ENCODE results near the gene KRT36. TPM values are rescaled to one million over a fixed set of nuclear protein-coding genes. Genes with fewer than 3 reads are reported as not detected.

Gene KRT36
- total and polyA plus RNA-seq, 8 donors = not detected

DNA sequence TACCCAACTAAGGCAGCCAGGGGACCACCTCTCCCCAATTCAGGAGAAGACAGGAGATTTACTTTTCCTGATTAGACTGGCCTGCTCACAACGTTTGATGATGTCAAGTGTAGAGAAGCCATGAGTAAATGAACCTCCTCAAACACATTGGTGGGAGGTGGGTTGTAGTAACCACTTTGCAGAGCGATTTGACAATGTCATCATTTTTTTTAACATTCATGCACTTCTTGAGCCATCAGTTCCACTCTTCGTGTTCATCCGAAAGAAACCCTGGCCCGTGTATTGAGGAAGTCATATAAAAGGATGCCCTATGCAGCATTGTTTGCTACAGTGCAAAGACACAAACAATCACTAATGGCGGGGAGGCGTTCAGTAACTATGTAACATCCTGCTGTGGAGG lies 43.9 kb upstream of the KRT36 start:
- TF ChIP-seq POLR2AphosphoS5 (IDR thresholded peaks at IDR 0.05) (no peak), EP300 (IDR thresholded peaks at IDR 0.05) (no peak), POLR2A (IDR thresholded peaks at IDR 0.05) (no peak)
- TF ChIP-seq, protein P1, sequence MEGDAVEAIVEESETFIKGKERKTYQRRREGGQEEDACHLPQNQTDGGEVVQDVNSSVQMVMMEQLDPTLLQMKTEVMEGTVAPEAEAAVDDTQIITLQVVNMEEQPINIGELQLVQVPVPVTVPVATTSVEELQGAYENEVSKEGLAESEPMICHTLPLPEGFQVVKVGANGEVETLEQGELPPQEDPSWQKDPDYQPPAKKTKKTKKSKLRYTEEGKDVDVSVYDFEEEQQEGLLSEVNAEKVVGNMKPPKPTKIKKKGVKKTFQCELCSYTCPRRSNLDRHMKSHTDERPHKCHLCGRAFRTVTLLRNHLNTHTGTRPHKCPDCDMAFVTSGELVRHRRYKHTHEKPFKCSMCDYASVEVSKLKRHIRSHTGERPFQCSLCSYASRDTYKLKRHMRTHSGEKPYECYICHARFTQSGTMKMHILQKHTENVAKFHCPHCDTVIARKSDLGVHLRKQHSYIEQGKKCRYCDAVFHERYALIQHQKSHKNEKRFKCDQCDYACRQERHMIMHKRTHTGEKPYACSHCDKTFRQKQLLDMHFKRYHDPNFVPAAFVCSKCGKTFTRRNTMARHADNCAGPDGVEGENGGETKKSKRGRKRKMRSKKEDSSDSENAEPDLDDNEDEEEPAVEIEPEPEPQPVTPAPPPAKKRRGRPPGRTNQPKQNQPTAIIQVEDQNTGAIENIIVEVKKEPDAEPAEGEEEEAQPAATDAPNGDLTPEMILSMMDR (IDR thresholded peaks at IDR 0.05) = no peak
- Histone ChIP-seq H3K27me3 (peaks cover 0 to 56% (median 18%) of the 10 kb centered on the region in 3 donors), H3K4me3 (no peak overlapping the region), H3K36me3 (no peaks in the 10 kb centered on the region), H3K4me1 (peaks cover under 1 to 28% (median 20%) of the 10 kb centered on the region in 4 donors), H3K27ac (no peak overlapping the region), H3K9me3 (no peaks in the 10 kb centered on the region)
- 81 to 88% (median 85%) methylated on average over 7 of the region's 7 CpGs for WGBS, 5 donors
- no peak for DNase-seq
- intact Hi-C loops (cut with DNase I; ENCODE audit: low total_unique reads) = no loop called here

DNA sequence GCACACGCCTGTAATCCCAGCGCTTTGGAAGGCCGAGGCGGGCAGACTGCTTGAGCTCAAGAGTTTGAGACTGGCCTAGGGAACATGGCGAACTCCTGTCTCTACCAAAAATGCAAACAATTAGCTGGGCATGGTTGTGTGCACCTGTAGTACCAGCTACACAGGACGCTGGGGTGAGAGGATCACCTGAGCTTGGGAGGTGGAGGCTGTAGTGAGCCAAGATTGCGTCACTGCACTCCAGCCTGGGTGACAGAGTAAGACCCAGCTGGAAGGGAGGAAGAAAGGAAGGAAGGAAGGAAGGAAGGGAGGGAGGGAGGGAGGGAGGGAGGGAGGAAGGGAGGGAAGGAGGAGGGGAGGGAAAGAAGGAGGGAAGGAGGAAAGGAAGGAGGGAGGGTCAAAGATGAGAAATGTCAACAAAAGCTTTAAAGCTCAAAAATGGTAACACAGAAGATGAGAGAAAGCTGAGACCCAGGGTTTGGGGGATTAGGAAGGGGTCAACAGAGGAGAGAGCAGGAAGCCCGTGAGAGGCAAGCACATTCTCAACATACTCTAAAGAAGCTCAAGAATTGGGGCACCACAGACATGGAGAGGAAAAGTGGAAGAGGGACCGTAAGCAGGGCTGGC lies 43.3 kb upstream of the KRT36 start:
- H3K4me1 ChIP-seq = peaks cover 6 to 33% (median 26%) of the 10 kb centered on the region in 4 donors
- WGBS, 5 donors = 66 to 78% (median 70%) methylated on average over 9 of the region's 9 CpGs
- no peaks in the 10 kb centered on the region for H3K9me3 ChIP-seq
- intact Hi-C loops (cut with DNase I; ENCODE audit: low total_unique reads) = no loop called here
- H3K4me3 ChIP-seq = no peak overlapping the region
- no peak overlapping the region for H3K27ac ChIP-seq
- no peak for TF ChIP-seq EP300 (IDR thresholded peaks at IDR 0.05)
- TF ChIP-seq, protein P1 (IDR thresholded peaks at IDR 0.05) = no peak
- no peak for TF ChIP-seq POLR2A (IDR thresholded peaks at IDR 0.05)
- TF ChIP-seq POLR2AphosphoS5 (IDR thresholded peaks at IDR 0.05) = no peak
- H3K36me3 ChIP-seq = no peaks in the 10 kb centered on the region
- H3K27me3 ChIP-seq = peaks cover 0 to 61% (median 24%) of the 10 kb centered on the region in 3 donors
- no peak for DNase-seq

DNA sequence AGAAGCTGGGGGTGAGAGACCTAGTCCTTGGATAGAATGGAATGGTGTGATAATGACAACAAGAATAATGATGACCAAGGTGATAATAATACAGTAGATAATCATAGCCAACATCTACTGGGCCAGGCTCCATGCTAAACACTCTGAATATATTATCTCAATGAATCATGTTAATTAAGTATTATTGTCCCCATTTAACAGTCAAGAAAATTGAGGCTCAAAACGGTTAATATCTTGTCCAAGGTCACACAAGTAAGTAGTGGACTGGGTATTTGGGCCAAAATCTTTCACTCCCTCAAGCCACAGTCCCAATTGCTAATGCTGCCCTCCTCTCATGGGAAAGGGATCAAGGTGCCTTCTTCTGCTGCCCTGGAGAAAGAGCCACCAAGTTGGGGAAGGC lies 42.3 kb upstream of the KRT36 start:
- no peak overlapping the region for H3K27ac ChIP-seq
- peaks cover 0 to 72% (median 34%) of the 10 kb centered on the region in 3 donors for H3K27me3 ChIP-seq
- WGBS, 5 donors = 60 to 78% (median 70%) methylated on average over 1 of the region's 1 CpG
- intact Hi-C loops (cut with DNase I; ENCODE audit: low total_unique reads) = no loop called here
- no peak overlapping the region for H3K4me3 ChIP-seq
- no peak for DNase-seq
- H3K9me3 ChIP-seq = no peaks in the 10 kb centered on the region
- peaks cover 8 to 43% (median 34%) of the 10 kb centered on the region in 4 donors for H3K4me1 ChIP-seq
- no peak for TF ChIP-seq POLR2AphosphoS5 (IDR thresholded peaks at IDR 0.05)
- no peak for TF ChIP-seq POLR2A (IDR thresholded peaks at IDR 0.05)
- no peaks in the 10 kb centered on the region for H3K36me3 ChIP-seq

DNA sequence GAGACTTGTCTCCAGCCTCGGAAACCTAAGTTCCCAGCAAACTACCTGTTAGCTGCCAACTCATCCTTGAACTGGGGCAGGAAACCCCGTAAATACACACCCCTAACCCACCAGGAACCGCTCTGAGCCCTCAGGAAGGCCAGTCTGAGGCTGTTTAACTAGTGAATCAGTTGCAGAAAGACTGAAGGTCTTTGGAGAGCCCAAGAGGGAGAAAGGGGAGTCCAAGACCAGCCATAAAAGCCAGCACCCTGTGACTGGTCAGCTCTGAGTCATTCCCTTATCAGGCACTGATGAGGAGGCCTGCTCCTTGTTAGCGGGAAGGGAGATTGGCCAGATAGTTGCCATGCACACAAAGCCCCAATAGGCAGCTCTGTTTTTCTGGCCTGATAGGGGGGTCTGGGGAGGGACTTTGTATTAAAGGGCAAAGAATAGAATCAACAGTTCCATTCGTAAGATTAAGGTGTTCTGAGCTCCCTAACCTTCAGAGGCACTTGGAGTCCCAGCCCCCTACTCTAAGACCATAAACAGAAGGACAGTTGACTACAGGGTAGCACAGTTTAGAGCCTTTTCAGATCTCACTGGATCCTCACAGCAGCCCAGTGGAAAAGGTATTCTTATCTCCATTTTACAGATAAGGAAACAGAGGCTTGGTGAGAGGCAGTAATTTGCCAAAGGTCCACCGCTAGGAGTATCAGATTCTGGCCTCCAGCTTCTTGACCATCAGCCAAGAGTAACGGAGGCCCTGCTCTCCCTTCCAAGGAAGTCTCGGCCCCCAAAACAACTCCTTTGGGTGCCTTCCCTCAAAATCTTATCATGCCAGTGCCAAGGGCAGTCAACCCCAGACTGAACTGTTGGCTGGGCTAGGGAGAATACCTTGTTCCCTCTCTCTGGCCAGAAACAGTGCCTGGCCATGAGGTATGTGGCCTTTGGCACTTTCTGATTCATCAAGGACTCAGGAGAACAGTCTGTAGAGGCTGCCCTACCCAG lies 40.6 kb upstream of the KRT36 start:
- TF ChIP-seq POLR2AphosphoS5 (IDR thresholded peaks at IDR 0.05) = peak in 2 of 3 donors; percentile 72 to 73
- no peak for TF ChIP-seq EP300 (IDR thresholded peaks at IDR 0.05)
- intact Hi-C loops (cut with DNase I; ENCODE audit: low total_unique reads) = no loop called here
- no peak overlapping the region for H3K4me3 ChIP-seq
- peak overlapping the region; percentile 74 to 89 (median 85) for H3K27ac ChIP-seq
- peaks cover 8 to 47% (median 33%) of the 10 kb centered on the region in 4 donors for H3K4me1 ChIP-seq
- H3K27me3 ChIP-seq = peaks cover 0 to 64% (median 39%) of the 10 kb centered on the region in 3 donors
- 29 to 51% (median 46%) methylated on average over 8 of the region's 8 CpGs for WGBS, 5 donors
- H3K9me3 ChIP-seq = no peaks in the 10 kb centered on the region
- peaks cover 0 to 1% (median under 1%) of the 10 kb centered on the region in 4 donors for H3K36me3 ChIP-seq
- peak; percentile 65 to 87 for DNase-seq

DNA sequence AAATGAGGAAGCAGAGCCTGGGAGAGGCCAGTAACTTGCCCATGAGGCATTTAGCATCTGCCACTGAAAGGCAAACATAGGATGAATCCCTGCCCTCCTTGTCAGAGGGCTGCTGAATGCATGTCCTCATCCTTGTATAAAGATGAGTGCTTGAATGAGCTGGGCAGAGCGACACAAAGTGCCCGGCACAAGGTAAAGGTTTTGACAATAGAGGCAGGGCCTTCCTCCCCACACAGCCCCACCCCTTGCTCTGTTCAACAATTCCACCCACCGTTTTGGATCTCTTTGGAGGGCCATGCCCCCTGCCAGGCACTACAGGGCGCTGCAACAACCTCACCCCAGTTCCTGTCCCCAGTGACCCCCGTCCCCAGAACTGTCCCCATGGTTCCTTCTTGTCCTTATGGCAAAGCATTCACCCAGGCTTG lies 39.8 kb upstream of the KRT36 start:
- WGBS, 5 donors = 35 to 52% (median 43%) methylated on average over 5 of the region's 5 CpGs
- no peak overlapping the region for H3K4me3 ChIP-seq
- peaks cover 0 to 10% (median 6%) of the 10 kb centered on the region in 4 donors for H3K36me3 ChIP-seq
- peak overlapping the region; percentile 74 to 89 (median 85) for H3K27ac ChIP-seq
- H3K4me1 ChIP-seq = peaks cover 8 to 55% (median 39%) of the 10 kb centered on the region in 4 donors
- TF ChIP-seq EP300 (IDR thresholded peaks at IDR 0.05) (no peak), POLR2A (IDR thresholded peaks at IDR 0.05) (no peak), POLR2AphosphoS5 (IDR thresholded peaks at IDR 0.05) (no peak)
- TF ChIP-seq, protein P1 (IDR thresholded peaks at IDR 0.05) = no peak
- peak in 1 of 2 donors; percentile 34 for DNase-seq
- peaks cover 0 to 64% (median 34%) of the 10 kb centered on the region in 3 donors for H3K27me3 ChIP-seq
- intact Hi-C loops (cut with DNase I; ENCODE audit: low total_unique reads) = no loop called here
- no peaks in the 10 kb centered on the region for H3K9me3 ChIP-seq

Data from stomach (tissue), 9 donors.